HG02943 (cell line): ENCODE measurements around the gene SNX17.
A peak's percentile ranks its signal among the peaks of the same experiment; 100 is the strongest.
"Not testable (repeated sequence)": the region's sequence is repeated elsewhere in the genome, so short reads cannot be mapped to it uniquely, and the experiment has no call there.

ENCODE experiments used
- ATAC-seq: cut with Tn5 transposase; IDR thresholded peaks from one replicate; pipeline ENCODE4 v1.9.1; 2021; ENCODE audit warnings: mild to moderate bottlenecking, low read depth, moderate library complexity; ENCODE audit not compliant: unreplicated experiment

The SNX17 gene

GRCh38 chr2:27390822-27391679 lies 20.6 kb downstream of the SNX17 start:
- ATAC-seq: no peak

DNA sequence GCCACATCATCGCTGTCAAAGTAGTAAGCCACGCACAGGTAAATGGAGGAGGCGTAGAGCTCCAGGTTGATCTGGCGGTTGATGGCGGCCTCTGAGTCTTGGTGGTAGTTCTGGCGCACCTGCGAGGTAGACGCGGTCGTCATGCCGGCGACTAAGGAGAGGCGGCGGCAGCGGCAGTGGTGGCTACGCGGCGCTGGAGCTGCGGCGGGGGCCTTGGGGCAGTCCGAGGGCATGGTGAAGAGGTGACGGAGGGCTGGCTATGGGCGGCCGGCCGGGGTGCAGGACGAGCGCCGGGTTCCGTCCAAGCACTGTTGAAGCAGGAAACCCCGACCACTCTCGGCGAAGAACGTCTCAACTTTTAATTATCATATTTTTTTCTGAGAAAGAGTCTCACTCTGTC lies 22.8 kb downstream of the SNX17 start:
- no peak for ATAC-seq

GRCh38 chr2:27398962-27399361 lies 28.5 kb downstream of the SNX17 start:
- no peak for ATAC-seq

GRCh38 chr2:27400348-27401135 lies 30.1 kb downstream of the SNX17 start:
- ATAC-seq: no peak

DNA sequence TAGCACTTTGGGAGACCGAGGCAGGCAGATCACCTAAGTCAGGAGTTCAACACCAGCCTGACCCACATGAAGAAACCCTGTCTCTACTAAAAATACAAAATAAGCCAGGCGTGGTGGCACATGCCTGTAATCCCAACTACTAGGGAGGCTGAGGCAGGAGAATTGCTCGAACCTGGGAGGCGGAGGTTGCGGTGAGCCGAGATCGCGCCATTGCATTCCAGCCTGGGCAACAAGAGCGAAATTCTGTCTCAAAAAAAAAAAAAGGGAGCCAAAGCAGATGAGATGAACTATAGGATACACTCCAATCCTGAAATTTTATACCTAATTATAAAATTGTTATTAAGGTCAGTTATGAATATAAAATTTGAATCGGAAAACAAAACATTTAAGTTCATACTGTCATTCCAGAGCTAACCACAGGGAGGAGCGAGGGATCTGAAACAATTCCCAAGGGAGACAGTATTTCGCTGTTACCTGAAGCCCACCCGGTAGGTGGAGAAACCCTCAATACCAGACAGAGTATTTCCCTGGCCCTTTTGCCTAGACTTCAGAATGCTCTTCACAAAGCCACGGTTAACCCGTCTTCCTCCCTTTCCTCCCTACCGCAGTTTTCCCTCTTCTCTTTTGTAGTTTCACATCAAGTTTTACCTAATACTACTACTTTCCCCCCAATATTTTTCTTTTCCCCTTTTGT lies 37.5 kb downstream of the SNX17 start:
- ATAC-seq: no peak

- peak; percentile 35 for ATAC-seq
Observed at GRCh38 chr2:27408601-27409320, 38.3 kb downstream of the SNX17 start.

DNA sequence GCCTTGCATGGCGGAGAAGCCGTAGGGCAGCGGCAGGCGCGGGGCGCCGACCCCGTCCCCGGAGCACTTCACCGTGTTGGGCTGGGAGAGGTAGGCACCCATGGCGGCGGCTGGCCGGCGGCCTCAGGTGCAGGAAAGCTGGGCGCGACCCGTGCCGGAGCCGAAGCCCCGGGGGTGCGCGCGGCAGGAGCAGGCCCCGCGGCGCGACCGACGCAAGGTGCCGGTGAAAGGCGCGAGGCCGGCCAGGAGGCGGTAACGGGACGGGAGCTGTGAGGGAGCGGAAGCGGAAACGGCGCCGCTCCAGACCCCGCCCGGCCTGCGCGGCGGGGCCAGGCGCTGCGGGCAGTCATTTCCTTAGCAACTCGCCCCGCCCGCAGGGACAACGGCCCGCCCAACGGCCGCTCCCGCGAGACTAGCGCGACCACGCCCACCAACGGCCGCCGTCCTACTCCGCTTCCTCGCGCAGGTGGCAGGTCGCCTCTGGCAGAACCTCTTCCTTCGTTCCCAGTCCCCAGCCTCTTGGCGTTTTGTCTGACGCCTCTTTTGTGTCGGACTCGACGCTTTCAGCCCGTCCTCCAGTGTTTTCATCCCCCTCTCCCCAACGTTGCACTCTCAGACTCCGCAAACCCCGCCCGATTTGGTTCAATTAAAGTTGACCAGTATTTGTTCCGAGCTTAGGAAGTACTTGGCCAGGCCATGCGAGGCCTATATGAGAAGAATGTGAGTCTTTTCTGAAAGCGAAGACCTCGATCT lies 39.1 kb downstream of the SNX17 start, which contains the start of gene PPM1G:
PPM1G (minus strand) TSS at position 271 of the 753 bp plus-strand sequence; CDS start at position 102, 169 bp downstream.
- ATAC-seq: peak; percentile 88

DNA sequence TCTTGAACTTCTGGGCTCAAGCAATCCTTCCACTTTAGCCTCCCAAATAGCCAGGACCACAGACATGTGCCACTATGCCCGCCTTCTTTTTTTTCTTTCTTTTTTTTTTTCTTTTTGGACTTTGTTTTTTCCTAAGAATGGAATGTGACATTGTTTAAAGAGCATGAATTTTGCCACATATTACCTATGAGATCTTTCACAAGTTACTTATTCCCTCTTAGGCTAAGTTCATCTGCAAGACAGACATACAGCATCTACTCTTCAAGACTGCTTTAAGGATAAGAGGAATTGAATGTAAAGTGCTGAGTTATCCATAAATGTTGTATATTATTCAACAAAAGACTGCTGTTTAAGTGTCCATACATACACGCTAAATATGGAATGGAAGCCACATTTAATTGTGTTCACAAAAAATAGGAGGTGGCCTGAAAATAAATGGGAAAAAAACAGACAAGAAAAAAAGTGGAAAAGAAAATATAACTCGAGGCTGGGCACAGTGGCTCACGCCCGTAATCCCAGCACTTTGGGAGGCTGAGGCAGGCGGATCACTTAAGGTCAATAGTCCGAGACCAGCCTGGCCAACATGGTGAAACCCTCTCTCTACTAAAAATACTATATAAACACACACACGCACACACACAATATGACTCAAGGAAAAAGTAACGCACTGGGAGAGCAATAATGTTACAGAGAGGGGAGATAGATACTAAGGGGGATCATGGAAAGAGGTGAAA lies 42.2 kb downstream of the SNX17 start:
- no peak for ATAC-seq

- ATAC-seq: no peak
Observed at GRCh38 chr2:27416151-27416550, 45.7 kb downstream of the SNX17 start.

GRCh38 chr2:27420996-27421395 lies 50.6 kb downstream of the SNX17 start:
- ATAC-seq: no peak

DNA sequence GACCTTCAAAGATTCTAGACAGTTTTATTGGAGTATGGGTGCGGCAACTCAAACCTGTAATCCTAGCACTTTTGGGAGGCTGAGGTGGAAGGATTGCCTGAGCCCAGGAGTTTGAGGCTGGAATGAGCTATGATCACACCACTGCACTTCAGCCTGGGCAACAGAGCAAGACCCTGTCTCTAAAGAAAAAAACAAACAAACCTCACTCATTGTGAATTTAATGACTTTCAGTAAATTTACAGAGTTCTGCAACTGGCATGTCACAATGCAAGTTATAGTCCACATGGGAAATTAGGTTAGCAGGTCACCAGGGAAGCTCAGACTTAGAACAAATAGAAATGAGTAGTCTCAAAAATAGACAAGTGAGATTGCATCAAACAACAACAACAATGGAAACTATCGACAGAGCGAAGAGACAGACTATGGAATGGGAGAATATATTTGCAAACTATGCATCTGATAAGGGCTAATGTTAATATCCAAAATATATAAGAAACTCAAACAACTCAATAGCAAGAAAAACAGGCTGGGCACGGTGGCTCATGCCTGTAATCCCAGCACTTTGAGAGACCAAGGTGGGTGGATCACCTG lies 51.3 kb downstream of the SNX17 start:
- ATAC-seq: no peak

- ATAC-seq: no peak
Observed at GRCh38 chr2:27422958-27423357, 52.5 kb downstream of the SNX17 start.

- ATAC-seq: not testable (repeated sequence)
Observed at GRCh38 chr2:27425039-27425438, 54.6 kb downstream of the SNX17 start.
